HG03095 (cell line): ENCODE measurements around the gene EXOC6B.
A peak's percentile ranks its signal among the peaks of the same experiment; 100 is the strongest.

ENCODE experiments used
- ATAC-seq: cut with Tn5 transposase; IDR thresholded peaks from one replicate; pipeline ENCODE4 v1.9.1; 2021; ENCODE audit warnings: moderate library complexity; ENCODE audit not compliant: unreplicated experiment

The EXOC6B gene

DNA sequence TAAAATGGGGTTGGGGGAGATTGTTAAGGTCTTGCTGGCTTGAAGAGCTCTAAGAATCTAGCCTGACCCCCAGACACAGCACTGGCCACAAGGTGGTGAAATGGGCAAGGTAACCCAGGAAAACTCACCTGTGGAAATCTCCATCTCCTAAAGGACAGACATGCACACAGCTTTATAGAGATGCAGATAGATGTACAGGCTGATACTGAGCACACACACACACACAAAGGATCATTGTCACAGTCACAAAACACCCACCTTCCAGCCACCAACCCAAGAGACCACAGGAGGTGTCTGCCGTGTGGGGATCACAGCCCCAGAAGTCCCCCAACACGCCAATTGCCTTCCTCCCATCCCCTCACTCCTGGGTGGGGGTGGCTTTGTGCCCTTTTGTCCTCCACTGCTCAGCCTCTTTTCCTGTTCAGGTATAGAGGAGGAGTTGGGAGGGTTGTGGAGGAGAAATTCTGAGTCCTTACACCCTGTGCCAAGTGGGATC lies 674.9 kb downstream of the EXOC6B start:
- ATAC-seq: no peak

DNA sequence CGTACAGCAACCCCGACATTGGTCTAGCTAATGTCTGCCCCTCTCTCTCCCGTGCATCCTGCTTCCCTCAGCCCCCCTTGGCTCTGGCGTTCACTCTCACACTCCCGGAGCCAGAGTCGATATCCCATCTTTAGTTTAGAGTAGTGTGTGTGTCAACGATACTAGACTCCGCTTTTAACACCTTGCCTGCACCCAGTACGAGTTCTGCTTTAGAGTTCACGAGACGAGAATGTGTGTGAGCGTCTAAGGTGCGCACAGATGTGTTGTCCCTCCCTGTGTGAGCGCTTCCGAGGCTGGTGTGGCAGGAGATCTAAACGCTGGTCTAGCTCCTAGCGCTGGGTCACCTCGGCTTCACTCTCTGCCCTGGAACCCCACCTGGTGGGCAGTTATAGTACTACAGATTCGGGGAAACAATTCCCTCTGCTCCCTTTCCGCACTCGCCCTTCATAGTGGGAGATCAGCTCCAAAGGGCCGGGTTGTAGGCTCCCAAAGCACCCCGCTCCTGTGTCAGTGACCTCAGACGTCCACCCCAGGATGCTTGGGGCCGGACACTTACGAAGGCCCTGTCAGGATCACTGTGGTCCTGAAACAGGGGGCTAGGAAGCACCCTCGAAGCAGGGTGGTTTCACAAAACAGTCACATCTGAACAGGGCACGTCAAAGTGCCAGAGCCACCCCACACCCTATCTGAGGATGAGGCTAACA lies 675.5 kb downstream of the EXOC6B start:
- peak; percentile 73 for ATAC-seq

DNA sequence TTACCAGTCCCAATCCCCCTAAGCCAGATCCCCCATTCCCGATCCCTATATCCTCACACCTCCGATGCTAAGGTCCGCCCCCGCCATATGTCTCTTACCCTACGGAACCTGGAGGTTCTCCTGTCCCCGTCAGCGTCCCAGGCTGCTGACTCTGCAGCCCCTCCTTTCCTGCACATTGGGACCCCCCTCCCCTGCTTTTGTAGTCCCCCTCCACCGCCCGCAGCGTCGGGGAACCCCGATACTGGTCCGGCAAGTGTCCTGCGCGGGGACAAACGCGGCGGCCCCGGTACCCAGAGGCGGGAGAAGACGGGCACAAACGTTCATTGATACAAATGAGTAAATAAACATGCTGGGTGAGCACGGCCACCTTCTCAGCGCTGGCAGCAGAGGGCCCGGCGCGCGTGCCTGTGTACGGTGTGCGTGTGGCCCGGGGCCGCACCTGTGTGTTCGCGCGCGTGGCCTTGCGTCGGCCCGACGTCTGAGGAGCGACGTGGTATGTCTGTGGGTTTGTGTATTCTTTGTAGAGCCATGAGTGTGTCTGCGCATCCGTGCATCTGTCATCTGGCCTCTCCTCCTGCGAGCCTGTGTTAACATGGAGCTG lies 676.2 kb downstream of the EXOC6B start:
- ATAC-seq: no peak

DNA sequence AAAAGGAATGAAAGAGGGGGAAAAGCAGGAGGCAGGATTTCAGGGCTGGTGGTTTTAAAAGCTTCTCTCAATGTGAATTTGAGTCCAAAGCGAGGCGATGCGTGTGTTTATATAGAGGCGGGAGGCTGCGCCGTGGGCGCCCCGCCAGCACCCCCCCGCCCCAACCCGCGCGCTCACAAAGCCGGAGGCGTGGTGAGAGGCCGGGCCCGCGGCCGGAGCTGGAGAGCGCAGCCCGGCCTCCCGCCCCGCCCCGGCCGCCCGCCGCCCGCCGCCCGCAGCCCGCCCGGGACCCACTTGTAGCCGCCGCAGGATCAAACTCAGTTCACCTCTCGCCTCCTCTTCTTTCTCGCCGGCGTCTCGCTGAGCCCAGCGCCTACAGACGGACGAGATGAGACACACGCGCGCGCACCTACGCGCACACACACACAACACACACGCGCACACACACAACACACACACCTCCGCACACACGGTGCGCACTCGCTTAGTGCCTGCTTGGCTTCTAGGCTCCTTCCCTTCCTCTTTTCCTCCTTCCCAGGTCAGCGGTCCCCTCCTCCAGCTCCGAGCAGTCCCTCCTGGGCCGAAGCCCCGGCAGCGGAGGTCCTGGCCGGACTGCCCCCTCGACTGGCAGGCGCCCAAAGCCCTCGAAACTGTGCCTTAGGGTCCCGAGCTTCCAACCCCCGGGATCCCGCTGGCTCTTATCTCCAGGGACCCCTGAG lies 676.8 kb downstream of the EXOC6B start:
- no peak for ATAC-seq

DNA sequence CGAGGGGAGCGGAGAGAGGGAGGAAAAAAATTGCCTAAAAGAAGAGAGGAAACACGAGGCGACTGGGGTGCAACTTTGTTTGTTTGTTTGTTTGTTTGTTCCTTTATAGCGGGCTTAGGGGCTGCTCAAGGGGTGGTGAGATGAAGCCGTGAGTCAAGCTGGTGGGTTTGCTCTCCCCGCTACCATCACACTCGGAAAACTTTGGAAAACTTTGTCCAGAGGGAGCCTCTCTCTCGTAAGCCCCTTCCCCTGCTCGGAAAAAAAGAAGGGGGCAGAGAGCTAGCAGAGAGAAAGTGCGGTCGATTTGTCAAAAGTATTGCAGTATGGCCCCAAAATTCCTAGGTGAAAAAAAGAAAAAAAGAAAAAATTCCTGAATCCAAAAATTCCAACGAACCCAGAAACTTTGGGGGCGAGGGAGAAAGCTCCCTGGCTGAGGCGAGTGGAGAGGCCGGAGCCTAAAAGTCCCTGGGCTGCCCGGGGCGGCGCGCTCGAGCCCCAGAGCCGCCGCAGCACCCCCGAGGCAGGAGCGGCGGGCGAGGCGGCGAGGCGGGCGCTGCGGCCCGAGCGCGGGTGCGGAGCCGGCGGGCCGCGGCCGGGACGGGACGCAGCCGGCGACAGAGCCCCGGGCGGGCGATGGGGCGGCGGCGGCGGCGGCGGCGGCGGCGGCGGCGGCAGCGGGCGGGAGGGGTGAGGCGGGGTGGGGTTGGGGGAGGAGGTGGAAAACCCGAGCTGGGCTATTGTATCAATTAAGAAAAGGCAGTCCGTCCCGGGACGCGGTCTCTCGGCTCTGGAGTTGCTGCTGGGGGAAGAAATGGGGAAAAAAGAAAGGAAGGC lies 677.6 kb downstream of the EXOC6B start:
- ATAC-seq: no peak

DNA sequence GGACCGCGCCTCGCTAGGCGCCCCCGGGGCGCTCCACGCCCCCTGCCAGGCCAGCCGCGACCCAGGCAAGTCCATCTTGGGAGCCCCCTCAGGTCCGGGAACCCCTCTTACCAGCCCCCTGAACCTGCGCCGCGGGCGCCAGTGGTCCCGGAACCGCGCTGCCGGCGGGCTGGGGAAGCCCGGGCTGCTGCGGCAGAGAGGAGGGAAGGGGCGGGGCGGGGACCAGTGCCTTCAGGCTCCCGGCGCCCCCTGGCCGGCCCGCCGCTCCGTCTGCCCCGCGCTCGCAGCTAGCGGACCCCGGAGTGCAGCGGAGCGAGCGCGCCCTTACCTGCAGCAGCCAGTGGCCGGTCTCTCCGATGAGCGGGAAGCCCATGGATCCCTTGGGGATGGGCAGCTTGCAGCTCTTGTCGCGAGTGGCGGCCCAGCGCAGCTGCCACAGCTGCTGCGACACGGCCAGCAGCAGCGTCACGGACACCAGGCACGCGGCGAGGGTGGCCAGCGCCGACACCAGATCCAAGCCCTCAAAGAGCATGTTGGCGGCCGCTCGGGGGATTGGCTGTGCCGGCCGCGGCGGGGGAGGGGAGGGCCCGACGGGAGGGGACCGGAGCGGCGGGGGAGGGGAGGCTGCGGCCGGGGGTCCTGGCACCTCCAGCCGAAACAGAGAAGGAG lies 678.4 kb downstream of the EXOC6B start, which contains the start of gene CYP26B1:
Gene CYP26B1, minus strand, starts transcription at position 560 of the 669 bp plus-strand sequence. Its CDS starts 28 bp downstream, at position 532.
- ATAC-seq: no peak

DNA sequence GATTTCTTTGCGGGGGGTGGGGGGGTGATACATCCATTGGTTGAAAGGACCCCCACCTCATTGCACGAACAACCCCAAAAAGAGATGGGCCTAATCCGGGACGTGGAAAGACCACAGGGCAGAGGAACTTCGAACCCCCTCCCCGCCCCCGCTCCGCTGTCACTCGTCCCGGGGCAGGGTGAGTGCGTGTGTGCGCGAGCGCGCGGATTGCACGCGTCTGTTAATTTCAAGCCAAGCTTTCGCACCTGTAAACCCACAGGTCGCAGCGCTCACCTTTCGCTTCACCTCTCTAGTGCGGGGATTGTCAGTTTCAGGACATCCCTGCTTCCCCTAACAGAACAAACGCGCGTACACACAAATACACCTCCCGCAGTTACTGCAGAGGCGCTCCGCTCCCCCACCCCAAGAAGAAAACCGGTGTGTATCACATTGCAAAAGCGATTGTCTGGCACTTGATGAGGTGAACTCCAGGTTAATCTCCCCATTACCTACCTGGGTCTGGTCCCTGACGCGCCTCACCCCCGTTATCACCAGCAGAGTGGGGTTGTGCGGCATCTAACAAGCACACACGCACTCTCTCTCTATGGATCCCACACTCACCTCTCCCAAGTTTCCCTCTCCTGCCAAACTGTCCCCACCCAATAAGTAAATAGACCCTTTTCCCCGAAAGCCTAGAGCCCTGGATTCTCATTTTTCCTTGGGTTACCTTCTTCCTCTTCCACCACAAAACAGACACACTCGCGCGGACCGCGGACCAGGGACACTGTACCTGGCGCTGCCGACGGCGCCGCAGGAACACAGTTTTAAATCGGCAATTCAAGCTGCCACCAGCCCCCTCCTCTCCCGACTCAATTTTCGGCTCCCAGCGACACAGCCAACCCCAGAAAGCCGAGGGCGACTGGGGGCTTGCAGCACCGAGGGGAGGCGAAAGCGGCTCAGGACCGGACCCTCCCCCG lies 679.2 kb downstream of the EXOC6B start:
- ATAC-seq: no peak

DNA sequence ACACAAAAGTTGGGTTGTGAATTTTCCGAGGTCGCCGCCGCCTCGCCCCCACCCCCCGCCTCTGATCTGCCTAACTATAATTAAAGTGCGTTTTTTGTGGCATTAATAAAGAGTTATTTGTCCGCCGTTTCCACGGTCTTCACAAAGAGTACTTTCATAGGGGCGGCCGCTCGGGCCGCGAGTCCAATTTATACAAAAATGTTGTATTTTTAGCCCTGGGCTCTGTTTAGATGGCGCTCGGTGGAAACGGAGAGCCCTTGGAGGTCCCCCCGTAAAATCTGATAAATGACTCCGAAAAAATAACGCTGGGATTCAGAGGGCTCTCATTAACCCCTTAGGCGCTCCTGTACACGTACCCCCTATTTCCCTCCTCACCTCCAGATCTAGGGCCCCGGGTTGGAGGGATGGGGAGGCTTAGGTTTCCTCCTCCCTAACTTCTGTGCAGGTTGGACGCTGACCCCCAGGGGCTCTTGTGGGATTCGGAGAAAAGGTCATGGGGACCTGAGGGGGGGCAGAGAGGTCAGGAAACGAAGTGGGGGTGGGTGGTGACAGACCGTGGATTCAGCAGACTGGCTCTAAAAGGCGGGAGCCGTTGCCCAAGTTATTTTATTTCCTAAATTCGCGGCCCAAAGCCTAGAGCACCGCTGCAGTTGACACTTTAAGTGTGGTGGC lies 680.0 kb downstream of the EXOC6B start:
- no peak for ATAC-seq

DNA sequence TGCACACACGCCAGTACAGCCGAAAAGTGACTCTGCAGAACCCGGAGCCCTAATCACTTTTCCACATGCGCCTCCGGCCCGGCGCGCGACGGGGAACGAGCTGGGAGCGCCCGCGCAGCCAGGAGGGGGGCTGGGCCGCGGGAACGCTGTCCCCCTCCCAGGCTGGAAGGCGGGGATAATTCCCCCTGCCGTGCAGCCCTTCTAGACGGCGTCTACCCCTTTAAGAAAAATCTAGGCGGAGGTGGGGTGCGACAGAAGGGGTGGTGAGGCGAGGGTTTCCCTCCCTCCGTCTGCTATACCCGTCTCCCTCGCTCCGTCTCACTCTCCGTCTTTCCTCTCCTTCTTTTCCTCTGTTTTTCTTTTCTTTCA lies 680.6 kb downstream of the EXOC6B start:
- ATAC-seq: no peak

DNA sequence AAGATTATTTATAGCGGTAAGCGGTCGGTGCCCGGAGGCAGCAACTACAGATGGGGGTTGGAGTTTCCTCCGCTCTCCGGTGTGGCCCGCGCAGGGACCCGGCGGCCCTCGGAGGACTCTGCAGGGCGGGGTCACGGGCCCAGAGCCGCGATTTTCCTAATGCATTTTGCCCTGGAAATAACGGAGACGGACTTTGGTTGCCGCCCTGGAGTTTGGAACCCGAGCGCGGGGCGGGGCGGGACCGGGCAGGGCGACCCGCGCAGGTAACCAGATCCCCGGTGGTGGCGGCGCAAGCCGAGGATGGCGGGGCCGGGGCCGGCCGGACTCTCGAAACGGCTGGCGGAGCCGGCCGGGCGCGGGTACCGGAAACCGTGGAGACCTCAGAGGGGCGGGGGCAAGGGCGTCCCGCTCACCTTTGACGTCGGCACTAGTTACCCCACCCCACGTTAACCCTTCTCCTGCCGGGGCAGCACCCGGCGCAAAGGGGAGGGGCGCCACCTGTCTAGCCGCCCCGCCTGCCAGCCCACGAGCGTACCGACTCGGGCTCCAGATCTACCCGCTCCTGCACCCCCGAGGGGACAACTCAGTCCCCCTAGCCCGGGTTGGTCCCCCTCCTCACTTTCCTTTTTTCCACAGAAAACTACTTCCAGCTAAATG lies 681.1 kb downstream of the EXOC6B start:
- ATAC-seq: no peak

DNA sequence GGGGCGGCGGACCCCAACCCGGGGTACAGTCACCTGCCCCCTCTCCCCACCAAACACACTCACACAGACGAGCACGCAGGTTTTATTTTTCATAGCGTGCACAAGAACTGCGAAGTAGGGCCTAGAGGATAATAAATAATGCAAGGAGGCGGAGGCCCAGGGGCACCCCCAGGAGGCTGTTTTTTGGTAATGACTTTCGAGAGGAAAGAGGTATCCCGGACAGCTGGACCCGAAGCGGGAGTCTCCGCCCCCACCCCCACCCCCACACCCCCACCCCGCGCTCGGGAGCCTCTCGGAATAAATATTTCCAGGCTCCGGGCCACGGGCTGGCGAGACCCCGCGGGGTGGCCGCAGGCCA lies 681.6 kb downstream of the EXOC6B start:
- no peak for ATAC-seq

DNA sequence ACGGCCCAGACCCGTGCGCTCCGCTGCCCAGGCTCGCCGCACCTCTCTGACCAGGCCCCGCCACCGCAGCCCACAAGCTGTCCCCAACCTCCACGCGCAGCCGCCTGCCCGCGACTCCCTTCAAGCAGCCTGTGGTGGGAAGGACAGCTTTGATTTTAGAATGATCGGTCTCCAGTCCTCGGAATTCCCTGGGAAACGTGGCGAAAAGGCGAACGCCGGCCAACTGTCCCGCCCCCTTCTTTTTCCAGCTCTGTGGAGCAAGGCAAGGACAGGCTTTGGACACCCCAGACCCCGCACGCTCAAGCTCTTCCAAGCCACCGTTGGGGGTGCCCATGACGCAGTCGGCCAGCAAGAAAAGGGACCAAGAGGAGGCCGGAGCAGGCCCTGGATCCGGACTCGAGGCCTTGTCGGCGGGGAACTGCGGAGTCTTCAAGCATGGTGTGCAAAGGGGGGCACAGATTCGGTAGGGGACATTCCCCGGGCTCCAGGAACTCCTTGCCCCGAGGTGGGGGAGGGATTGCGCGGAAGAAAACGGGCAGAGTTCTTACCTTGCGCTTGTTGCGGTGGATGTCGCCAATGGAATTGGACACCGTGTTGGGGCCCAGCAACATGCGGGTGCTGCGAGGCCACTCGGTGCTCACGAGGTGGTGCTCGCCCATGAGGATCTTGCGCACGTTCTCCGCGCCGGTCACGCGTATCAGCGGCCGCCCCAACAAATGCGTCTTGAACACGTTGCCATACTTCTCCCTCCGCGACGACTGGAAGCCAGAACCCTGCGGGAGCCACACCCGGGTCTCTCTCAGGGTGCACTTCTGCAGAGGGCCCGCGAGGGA lies 682.2 kb downstream of the EXOC6B start:
- ATAC-seq: no peak

DNA sequence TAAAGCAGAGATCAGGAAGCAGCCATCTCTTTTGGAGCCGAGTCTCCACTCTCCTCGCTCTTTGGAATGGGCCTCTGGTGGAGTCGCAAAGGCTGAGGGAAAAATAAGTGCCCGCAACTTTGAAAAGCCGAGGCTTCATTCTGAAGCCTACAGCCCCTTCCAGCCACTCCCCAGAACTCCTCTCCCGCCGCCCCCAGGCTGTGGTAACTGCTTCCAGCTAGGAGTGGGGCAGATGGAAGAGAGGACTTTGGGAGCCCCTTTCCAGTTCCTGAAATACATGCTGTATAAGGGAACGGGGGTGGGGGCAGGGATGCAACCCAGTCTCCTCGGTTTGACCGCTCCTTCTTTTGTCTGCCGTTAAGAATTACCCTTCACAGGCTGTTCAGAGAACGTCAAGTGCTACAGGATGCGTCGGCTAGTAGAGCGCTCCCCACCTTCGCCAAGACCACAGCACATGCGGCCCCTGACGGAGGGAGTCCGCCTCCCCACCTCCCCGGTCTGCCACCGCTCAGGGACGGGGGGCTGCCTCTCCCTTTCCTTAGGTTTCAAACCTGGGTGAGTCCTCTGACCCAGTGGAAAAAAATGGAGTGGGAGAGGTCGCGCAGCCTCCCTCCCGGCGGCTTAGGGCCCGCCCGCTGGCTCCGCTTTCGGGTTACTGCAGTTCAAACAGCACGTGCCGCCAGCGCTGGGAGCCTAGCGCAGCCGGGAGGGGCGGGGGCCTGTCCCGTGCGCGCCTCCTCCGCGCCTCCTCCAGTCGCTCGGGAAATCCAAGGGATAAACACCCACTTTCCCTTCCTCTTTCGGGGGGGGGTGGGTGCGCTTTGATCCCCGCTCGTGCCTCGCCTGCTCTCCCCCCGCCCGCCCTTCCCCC lies 683.0 kb downstream of the EXOC6B start:
- no peak for ATAC-seq

DNA sequence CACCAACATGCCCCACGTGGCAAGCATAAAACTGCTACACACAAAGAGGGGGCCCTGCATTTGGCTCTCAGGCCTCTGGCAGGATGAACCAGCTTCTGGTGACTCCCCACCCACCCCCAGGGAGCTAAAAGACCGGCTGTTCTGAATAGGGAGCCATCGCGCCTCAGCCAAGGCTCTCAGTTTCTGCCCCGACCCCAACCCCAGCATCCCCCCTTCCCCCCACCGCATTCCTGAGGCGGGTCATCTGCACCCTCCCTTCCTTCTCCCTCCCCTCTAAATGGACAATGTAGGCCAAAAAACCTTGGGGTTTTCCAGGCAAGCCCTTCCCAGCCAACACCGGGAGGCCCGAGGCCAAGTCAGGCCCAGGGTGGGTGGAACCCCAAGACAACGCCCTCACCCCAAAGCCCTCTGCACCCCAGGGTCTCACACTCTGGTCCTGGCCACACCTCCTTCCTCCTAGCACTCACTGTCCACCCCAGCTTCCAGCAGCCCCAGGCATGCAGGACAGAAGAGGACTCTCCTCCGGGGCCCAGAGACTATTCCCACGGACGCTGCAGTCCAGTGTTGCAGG lies 683.9 kb downstream of the EXOC6B start:
- ATAC-seq: no peak

DNA sequence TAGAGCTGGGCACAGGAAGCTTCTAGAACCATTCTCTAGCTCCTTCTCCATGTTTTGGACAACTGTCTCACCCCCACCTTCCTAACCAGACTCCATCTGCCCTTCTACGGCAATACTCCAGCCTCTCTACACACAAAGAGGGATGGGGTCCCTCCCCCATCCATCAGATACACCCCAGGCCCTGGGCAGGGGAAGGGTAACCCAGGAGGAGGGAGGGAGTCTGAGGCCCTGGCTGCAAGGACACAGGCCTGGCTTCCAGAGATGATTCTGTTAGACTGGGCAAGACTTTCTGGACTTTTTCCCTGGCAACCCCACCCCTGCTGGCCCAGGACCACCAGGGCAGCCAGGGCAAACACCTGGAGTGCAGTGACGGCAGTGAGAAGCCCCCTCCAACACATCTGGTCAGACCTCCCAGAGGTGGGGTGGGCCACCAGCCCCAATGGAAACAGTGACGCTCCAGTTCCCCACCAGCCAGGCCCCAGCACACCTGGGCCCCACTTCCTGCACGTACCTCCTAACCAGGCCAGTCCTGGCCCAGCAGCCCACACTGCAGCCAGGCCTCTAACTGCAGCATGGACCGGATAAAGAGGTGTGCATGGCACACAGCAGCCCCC lies 684.7 kb downstream of the EXOC6B start:
- ATAC-seq: no peak

DNA sequence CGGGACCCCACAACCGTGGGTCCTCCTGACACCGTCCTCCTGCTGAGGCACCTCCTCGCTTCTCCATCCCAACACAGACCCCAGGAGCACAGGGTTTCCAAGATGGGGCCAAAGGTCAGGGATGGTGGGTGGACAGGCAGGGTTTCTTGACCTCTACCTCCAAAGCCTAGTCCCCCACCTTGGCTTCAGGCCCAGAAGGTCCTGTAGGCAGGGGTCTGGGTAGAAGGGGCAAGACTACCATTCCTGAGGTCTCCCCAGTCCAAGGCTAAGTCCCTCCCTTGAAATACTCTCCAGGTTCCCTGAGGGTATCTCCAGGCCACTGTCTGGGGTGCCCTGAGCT lies 685.2 kb downstream of the EXOC6B start:
- no peak for ATAC-seq
